SU-DHL-6 (cell line): ENCODE results near the gene CSRNP3.

Source experiments
- H2AFZ ChIP-seq: fragments of 200-600 bp; sonication (generic); 2 replicates; pipeline ENCODE4 v1.6.1; 2014; ENCODE audit warnings: low read depth, mild to moderate bottlenecking, moderate library complexity, mixed read lengths, antibody characterized with exemption, low read length; ENCODE audit not compliant: severe bottlenecking
- H3F3A ChIP-seq: fragments of 200-600 bp; shearing (Covaris generic); 2 replicates; pipeline ENCODE4 v1.6.0; 2016; ENCODE audit warnings: antibody characterized with exemption, mild to moderate bottlenecking; ENCODE audit not compliant: insufficient read depth
- H3K27ac ChIP-seq: fragments of 200-600 bp; sonication (generic); 2 replicates; pipeline ENCODE4 v1.5.1; 2016; ENCODE audit warnings: low read depth, mild to moderate bottlenecking, low read length, moderate library complexity, mixed read lengths
- H3K27me3 ChIP-seq: fragments of 200-600 bp; sonication (generic), shearing (Covaris generic); 2 replicates; pipeline ENCODE4 v1.6.0; 2014; ENCODE audit warnings: mild to moderate bottlenecking, low read length
- H3K36me3 ChIP-seq: fragments of 200-600 bp; sonication (generic); 2 replicates; pipeline ENCODE4 v1.6.1; 2014; ENCODE audit warnings: mild to moderate bottlenecking, low read length, mixed read lengths
- H3K4me2 ChIP-seq: fragments of 300-600, 200-600 bp; shearing (Covaris generic), sonication (generic); 2 replicates; pipeline ENCODE4 v1.6.0; 2014; ENCODE audit warnings: low read length, low read depth, mild to moderate bottlenecking; ENCODE audit not compliant: poor library complexity, severe bottlenecking
- H3K4me3 ChIP-seq: fragments of 200-600 bp; sonication (generic); 2 replicates; pipeline ENCODE4 v1.5.1; 2014; ENCODE audit warnings: antibody characterized with exemption, low read length, mild to moderate bottlenecking, mixed read lengths; ENCODE audit not compliant: insufficient read depth, poor library complexity, severe bottlenecking
- H3K79me2 ChIP-seq: fragments of 200-600 bp; sonication (generic); 2 replicates; pipeline ENCODE4 v1.6.1; 2014; ENCODE audit warnings: mild to moderate bottlenecking, low read length, moderate library complexity; ENCODE audit not compliant: insufficient read depth
- H3K9ac ChIP-seq: fragments of 200-600 bp; sonication (generic); 2 replicates; pipeline ENCODE4 v1.7.0; 2014; ENCODE audit warnings: mild to moderate bottlenecking, low read length
- H3K9me2 ChIP-seq: fragments of 200-600 bp; sonication (generic); replicated peaks from 2 replicates; pipeline ENCODE4 v1.6.1; 2014; ENCODE audit warnings: low read length; ENCODE audit not compliant: insufficient read depth
- H3K9me3 ChIP-seq: fragments of 200-600 bp; sonication (generic); 2 replicates; pipeline ENCODE4 v1.6.1; 2014; ENCODE audit warnings: low read length, mixed read lengths; ENCODE audit not compliant: insufficient read depth
- H4K20me1 ChIP-seq: fragments of 200-600 bp; sonication (generic); 2 replicates; pipeline ENCODE4 v1.6.1; 2014; ENCODE audit warnings: low read depth, mild to moderate bottlenecking, antibody characterized with exemption, low read length, moderate library complexity, mixed read lengths
- EZH2phosphoT487 ChIP-seq: fragments of 200-600 bp; sonication (generic), shearing (Covaris generic); conservative IDR thresholded peaks from 2 replicates; pipeline ENCODE4 v1.6.1; 2018; ENCODE audit warnings: mild to moderate bottlenecking, antibody characterized with exemption, low read length, moderate library complexity, mixed read lengths
- TF ChIP-seq, protein P1 (sequence below): fragments of 200-600 bp; sonication (generic); IDR thresholded peaks from one replicate; pipeline ENCODE4 v1.5.1; 2017; ENCODE audit warnings: antibody characterized with exemption, mild to moderate bottlenecking, low read length, moderate library complexity; ENCODE audit not compliant: insufficient read depth, poor library complexity, severe bottlenecking

Gene CSRNP3

GRCh38 chr2:165572151-165572550 lies 102.7 kb downstream of the CSRNP3 start:
- Histone ChIP-seq H2AFZ (no peak overlapping the region), H3K27me3 (no peaks in the 10 kb centered on the region), H3K9me2 (no peaks in the 10 kb centered on the region), H3K9ac (no peak overlapping the region), H3K27ac (no peak overlapping the region), H3K79me2 (no peaks in the 10 kb centered on the region), H3F3A (no peaks in the 10 kb centered on the region), H3K36me3 (no peaks in the 10 kb centered on the region), H3K4me3 (no peak overlapping the region), H4K20me1 (no peaks in the 10 kb centered on the region), H3K9me3 (no peaks in the 10 kb centered on the region), H3K4me2 (no peak overlapping the region)
- TF ChIP-seq EZH2phosphoT487 = no peak
- TF ChIP-seq, protein P1, sequence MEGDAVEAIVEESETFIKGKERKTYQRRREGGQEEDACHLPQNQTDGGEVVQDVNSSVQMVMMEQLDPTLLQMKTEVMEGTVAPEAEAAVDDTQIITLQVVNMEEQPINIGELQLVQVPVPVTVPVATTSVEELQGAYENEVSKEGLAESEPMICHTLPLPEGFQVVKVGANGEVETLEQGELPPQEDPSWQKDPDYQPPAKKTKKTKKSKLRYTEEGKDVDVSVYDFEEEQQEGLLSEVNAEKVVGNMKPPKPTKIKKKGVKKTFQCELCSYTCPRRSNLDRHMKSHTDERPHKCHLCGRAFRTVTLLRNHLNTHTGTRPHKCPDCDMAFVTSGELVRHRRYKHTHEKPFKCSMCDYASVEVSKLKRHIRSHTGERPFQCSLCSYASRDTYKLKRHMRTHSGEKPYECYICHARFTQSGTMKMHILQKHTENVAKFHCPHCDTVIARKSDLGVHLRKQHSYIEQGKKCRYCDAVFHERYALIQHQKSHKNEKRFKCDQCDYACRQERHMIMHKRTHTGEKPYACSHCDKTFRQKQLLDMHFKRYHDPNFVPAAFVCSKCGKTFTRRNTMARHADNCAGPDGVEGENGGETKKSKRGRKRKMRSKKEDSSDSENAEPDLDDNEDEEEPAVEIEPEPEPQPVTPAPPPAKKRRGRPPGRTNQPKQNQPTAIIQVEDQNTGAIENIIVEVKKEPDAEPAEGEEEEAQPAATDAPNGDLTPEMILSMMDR = no peak

- peak overlapping the region; percentile 19 for H3K4me2 ChIP-seq
- no peaks in the 10 kb centered on the region for H3K9me3 ChIP-seq
- H3K9me2 ChIP-seq = no peaks in the 10 kb centered on the region
- no peaks in the 10 kb centered on the region for H3K27me3 ChIP-seq
- no peaks in the 10 kb centered on the region for H4K20me1 ChIP-seq
- no peak overlapping the region for H3K9ac ChIP-seq
- H3K36me3 ChIP-seq = no peaks in the 10 kb centered on the region
- H2AFZ ChIP-seq = no peak overlapping the region
- H3K27ac ChIP-seq = no peak overlapping the region
- H3F3A ChIP-seq = no peaks in the 10 kb centered on the region
- no peak overlapping the region for H3K4me3 ChIP-seq
- TF ChIP-seq, protein P1 = no peak
- no peak for TF ChIP-seq EZH2phosphoT487
- no peaks in the 10 kb centered on the region for H3K79me2 ChIP-seq
Measured at GRCh38 chr2:165573534-165574461, 104.3 kb downstream of the CSRNP3 start.

DNA sequence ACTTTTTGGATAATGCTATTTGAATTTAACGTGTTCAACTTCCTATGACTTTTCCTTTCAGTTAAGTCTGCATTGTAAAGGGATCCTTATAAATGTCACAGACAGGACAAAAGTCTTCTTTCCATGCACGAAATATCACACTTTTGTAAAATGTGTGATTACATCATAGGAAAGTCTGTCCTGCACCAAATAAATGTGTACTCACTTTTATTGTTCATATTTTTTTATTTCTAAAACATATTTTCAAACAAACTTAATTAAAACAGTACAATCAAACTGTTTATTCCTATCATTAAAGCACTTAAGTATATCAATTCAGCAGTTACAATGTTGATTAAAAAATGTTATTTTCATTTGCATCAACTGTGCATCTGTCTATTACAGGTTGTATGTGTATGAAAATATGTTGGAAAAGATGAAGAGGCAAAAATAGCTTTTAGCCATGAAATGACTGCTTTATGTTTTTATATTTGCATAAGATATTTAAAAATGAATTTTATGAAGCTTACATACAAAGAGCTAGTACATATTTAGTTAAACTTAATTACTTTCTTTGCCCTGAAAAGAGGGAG lies 105.6 kb downstream of the CSRNP3 start:
- Histone ChIP-seq H3K9me3 (no peaks in the 10 kb centered on the region), H3K27ac (no peak overlapping the region), H3K9ac (no peak overlapping the region), H3K4me3 (no peak overlapping the region), H3F3A (no peaks in the 10 kb centered on the region), H4K20me1 (no peaks in the 10 kb centered on the region), H3K27me3 (no peaks in the 10 kb centered on the region), H3K36me3 (no peaks in the 10 kb centered on the region), H2AFZ (no peak overlapping the region), H3K79me2 (no peaks in the 10 kb centered on the region), H3K9me2 (no peaks in the 10 kb centered on the region), H3K4me2 (no peak overlapping the region)
- TF ChIP-seq, protein P1 = no peak
- no peak for TF ChIP-seq EZH2phosphoT487
